BE2C (cell line): Measurements from ENCODE around the gene PSMC3.
A peak's percentile ranks its signal among the peaks of the same experiment; 100 is the strongest.

Experiments used
- DNase-seq: peaks from one replicate; pipeline ENCODE4 v3.0.0-alpha.2; 2020
- H3K27me3 ChIP-seq: fragments of 250-450 bp; sonication (Bioruptor Pico); 2 replicates; pipeline ENCODE4 v1.5.1; 2020; ENCODE audit warnings: mild to moderate bottlenecking
- H3K36me3 ChIP-seq: fragments of 250-450 bp; sonication (Bioruptor Pico); 2 replicates; pipeline ENCODE4 v1.5.1; 2020; ENCODE audit warnings: mild to moderate bottlenecking
- H3K4me1 ChIP-seq: fragments of 250-450 bp; sonication (Bioruptor Pico); 2 replicates; pipeline ENCODE4 v1.5.1; 2020
- H3K4me3 ChIP-seq: 2 replicates; pipeline ENCODE4 v1.5.1; 2011; ENCODE audit warnings: low read depth, low read length
- H3K9me3 ChIP-seq: fragments of 250-450 bp; sonication (Bioruptor Pico); 2 replicates; pipeline ENCODE4 v1.5.1; 2020
- CTCF ChIP-seq: IDR thresholded peaks from 2 replicates; pipeline ENCODE4 v1.5.1; 2012; ENCODE audit warnings: mild to moderate bottlenecking, low read depth, low read length

Gene PSMC3

GRCh38 chr11:47378010-47378835 is 48.0 kb downstream of the PSMC3 start, which contains the start of gene SPI1:
Gene SPI1, minus strand, starts transcription at chr11:47378547. Its CDS starts 194 bp downstream, at chr11:47378353.
- Histone ChIP-seq H3K4me1 (no peaks in the 10 kb centered on the region), H3K36me3 (no peaks in the 10 kb centered on the region), H3K27me3 (no peaks in the 10 kb centered on the region), H3K4me3 (no peak within 1 kb of the TSS), H3K9me3 (no peaks in the 10 kb centered on the region)
- peak; percentile 23 for DNase-seq
- TF ChIP-seq CTCF: no peak

- Histone ChIP-seq H3K4me3 (no peak overlapping the region), H3K4me1 (no peaks in the 10 kb centered on the region), H3K9me3 (no peaks in the 10 kb centered on the region), H3K36me3 (no peaks in the 10 kb centered on the region), H3K27me3 (no peaks in the 10 kb centered on the region)
- DNase-seq: no peak
- TF ChIP-seq CTCF: no peak
Observed at GRCh38 chr11:47377571-47378009, 48.6 kb downstream of the PSMC3 start.

GRCh38 chr11:47376525-47377371 is 49.5 kb downstream of the PSMC3 start:
- no peaks in the 10 kb centered on the region for H3K36me3 ChIP-seq
- DNase-seq: no peak
- no peak for TF ChIP-seq CTCF
- no peaks in the 10 kb centered on the region for H3K9me3 ChIP-seq
- no peaks in the 10 kb centered on the region for H3K4me1 ChIP-seq
- H3K4me3 ChIP-seq: no peak overlapping the region
- H3K27me3 ChIP-seq: no peaks in the 10 kb centered on the region

GRCh38 chr11:47376107-47376524 is 50.1 kb downstream of the PSMC3 start:
- no peak for DNase-seq
- Histone ChIP-seq H3K4me1 (no peaks in the 10 kb centered on the region), H3K9me3 (no peaks in the 10 kb centered on the region), H3K36me3 (no peaks in the 10 kb centered on the region), H3K4me3 (no peak overlapping the region), H3K27me3 (no peaks in the 10 kb centered on the region)
- TF ChIP-seq CTCF: no peak

- no peak for TF ChIP-seq CTCF
- Histone ChIP-seq H3K4me1 (no peaks in the 10 kb centered on the region), H3K9me3 (no peaks in the 10 kb centered on the region), H3K36me3 (no peaks in the 10 kb centered on the region), H3K4me3 (no peak overlapping the region), H3K27me3 (no peaks in the 10 kb centered on the region)
- DNase-seq: no peak
Observed at GRCh38 chr11:47375546-47376085, 50.6 kb downstream of the PSMC3 start.
